H9 (cell line): Measurements from ENCODE around the gene SCGB1A1. TPM values are rescaled to one million over a fixed set of nuclear protein-coding genes. Genes with fewer than 3 reads are reported as not detected.
A peak's percentile ranks its signal among the peaks of the same experiment; 100 is the strongest.

Source experiments
- DNase-seq: peaks from one replicate; pipeline ENCODE4 v3.0.0-alpha.2; 2017
- H2AFZ ChIP-seq: one replicate; pipeline ENCODE4 v1.6.1; 2013; ENCODE audit warnings: mild to moderate bottlenecking, low read length, control low read depth, moderate library complexity
- H2AK5ac ChIP-seq: 2 replicates; pipeline ENCODE4 v1.6.1; 2013; ENCODE audit warnings: low read length, control low read depth, mixed read lengths; ENCODE audit not compliant: insufficient read length
- H2BK120ac ChIP-seq: one replicate; pipeline ENCODE4 v1.6.1; 2013; ENCODE audit warnings: low read depth, mild to moderate bottlenecking, low read length, control low read depth, inconsistent platforms; ENCODE audit not compliant: poor library complexity, severe bottlenecking
- H2BK12ac ChIP-seq: 2 replicates; pipeline ENCODE4 v1.6.1; 2013; ENCODE audit warnings: low read length, control low read depth, mixed read lengths, low read depth; ENCODE audit not compliant: insufficient read length
- H2BK15ac ChIP-seq: 2 replicates; pipeline ENCODE4 v1.6.1; 2013; ENCODE audit warnings: low read depth, low read length, control low read depth
- H2BK20ac ChIP-seq: one replicate; pipeline ENCODE4 v1.6.1; 2013; ENCODE audit warnings: low read depth, mild to moderate bottlenecking, low read length, control low read depth, inconsistent platforms; ENCODE audit not compliant: poor library complexity, severe bottlenecking
- H2BK5ac ChIP-seq: 2 replicates; pipeline ENCODE4 v1.6.1; 2013; ENCODE audit warnings: low read length, control low read depth, mixed read lengths; ENCODE audit not compliant: insufficient read length
- H3K14ac ChIP-seq: 2 replicates; pipeline ENCODE4 v1.6.1; 2013; ENCODE audit warnings: low read length, control low read depth; ENCODE audit not compliant: insufficient read depth
- H3K18ac ChIP-seq: 2 replicates; pipeline ENCODE4 v1.6.1; 2013; ENCODE audit warnings: low read depth, mild to moderate bottlenecking, mixed read lengths, low read length, control low read depth; ENCODE audit not compliant: insufficient read length
- H3K23ac ChIP-seq: 2 replicates; pipeline ENCODE4 v1.6.1; 2013; ENCODE audit warnings: low read length, control low read depth, mixed read lengths, low read depth; ENCODE audit not compliant: insufficient read length
- H3K23me2 ChIP-seq: 2 replicates; pipeline ENCODE4 v1.6.1; 2013; ENCODE audit warnings: low read depth, mild to moderate bottlenecking, mixed read lengths, low read length, control low read depth; ENCODE audit not compliant: insufficient read length, poor library complexity, severe bottlenecking
- H3K27ac ChIP-seq: 2 replicates; pipeline ENCODE4 v1.5.1; 2013; ENCODE audit warnings: low read length, control low read depth, mixed read lengths, low read depth; ENCODE audit not compliant: insufficient read length
- H3K27me3 ChIP-seq: 2 replicates; pipeline ENCODE4 v1.6.1; 2013; ENCODE audit warnings: low read length, control low read depth, inconsistent platforms; ENCODE audit not compliant: insufficient read depth
- H3K4ac ChIP-seq: 2 replicates; pipeline ENCODE4 v1.6.1; 2013; ENCODE audit warnings: low read depth, mild to moderate bottlenecking, control low read depth, inconsistent platforms, low read length, moderate library complexity
- H3K4me1 ChIP-seq: 2 replicates; pipeline ENCODE4 v1.6.1; 2013; ENCODE audit warnings: low read length, control low read depth, inconsistent platforms; ENCODE audit not compliant: insufficient read depth
- H3K4me2 ChIP-seq: 2 replicates; pipeline ENCODE4 v1.6.1; 2013; ENCODE audit warnings: low read length, control low read depth, mixed read lengths; ENCODE audit not compliant: insufficient read length, insufficient read depth
- H3K56ac ChIP-seq: 2 replicates; pipeline ENCODE4 v1.6.1; 2013; ENCODE audit warnings: low read depth, mild to moderate bottlenecking, mixed read lengths, low read length, control low read depth; ENCODE audit not compliant: insufficient read length
- H3K79me1 ChIP-seq: 2 replicates; pipeline ENCODE4 v1.6.1; 2013; ENCODE audit warnings: low read depth, mild to moderate bottlenecking, moderate library complexity, low read length, control low read depth, inconsistent platforms; ENCODE audit not compliant: insufficient read depth, poor library complexity, severe bottlenecking
- H3K79me2 ChIP-seq: 2 replicates; pipeline ENCODE4 v1.6.1; 2013; ENCODE audit warnings: low read length, control low read depth, inconsistent platforms; ENCODE audit not compliant: insufficient read depth
- H3K9ac ChIP-seq: 2 replicates; pipeline ENCODE4 v1.6.1; 2013; ENCODE audit warnings: low read length, control low read depth, mixed read lengths; ENCODE audit not compliant: insufficient read length; ENCODE audit errors: extremely low read depth
- H3K9me3 ChIP-seq: one replicate; pipeline ENCODE4 v1.6.1; 2013; ENCODE audit warnings: low read depth, low read length, inconsistent platforms; ENCODE audit not compliant: control insufficient read depth
- H3T11ph ChIP-seq: one replicate; pipeline ENCODE4 v1.6.1; 2013; ENCODE audit warnings: mild to moderate bottlenecking, low read length, control low read depth, inconsistent platforms
- H4K20me1 ChIP-seq: one replicate; pipeline ENCODE4 v1.6.1; 2013; ENCODE audit not compliant: control insufficient read depth, insufficient read length, insufficient read depth
- H4K5ac ChIP-seq: 2 replicates; pipeline ENCODE4 v1.6.1; 2013; ENCODE audit warnings: low read depth, mild to moderate bottlenecking, mixed read lengths, low read length, control low read depth; ENCODE audit not compliant: insufficient read length
- H4K8ac ChIP-seq: replicated peaks from 2 replicates; pipeline ENCODE4 v1.6.1; 2013; ENCODE audit warnings: low read length, control low read depth, mixed read lengths, low read depth; ENCODE audit not compliant: insufficient read length
- H4K91ac ChIP-seq: 2 replicates; pipeline ENCODE4 v1.6.1; 2013; ENCODE audit warnings: low read depth, mild to moderate bottlenecking, moderate library complexity, mixed read lengths, low read length, control low read depth; ENCODE audit not compliant: insufficient read length
- H3K27ac Mint-ChIP-seq, 3 experiments: 2 replicates in 2 of 3; 3 replicates in 1 of 3; pipeline ENCODE4 v1.8.0; 2020 to 2021; ENCODE audit warnings: mixed read lengths in 3 of 3, mild to moderate bottlenecking in 1 of 3, moderate library complexity in 1 of 3
- H3K27me3 Mint-ChIP-seq: 2 replicates; pipeline ENCODE4 v1.8.0; 2021; ENCODE audit warnings: low read depth, mild to moderate bottlenecking, moderate library complexity, mixed read lengths
- H3K36me3 Mint-ChIP-seq, 3 experiments: 2 replicates in 2 of 3; 3 replicates in 1 of 3; pipeline ENCODE4 v1.8.0; 2020 to 2021; ENCODE audit warnings: low read depth in 3 of 3, mixed read lengths in 3 of 3; ENCODE audit not compliant: insufficient read depth in 1 of 3
- H3K4me1 Mint-ChIP-seq, 2 experiments: 2 replicates each; pipeline ENCODE4 v1.8.0; 2020; ENCODE audit warnings: mixed read lengths in 2 of 2
- H3K4me3 Mint-ChIP-seq, 2 experiments: 2 replicates in 1 of 2; 3 replicates in 1 of 2; pipeline ENCODE4 v1.8.0; 2020 to 2021; ENCODE audit warnings: mild to moderate bottlenecking in 2 of 2, mixed read lengths in 2 of 2, moderate library complexity in 1 of 2
- H3K9me3 Mint-ChIP-seq, 2 experiments: 2 replicates in 1 of 2; 3 replicates in 1 of 2; pipeline ENCODE4 v1.8.0; 2020; ENCODE audit warnings: mild to moderate bottlenecking in 2 of 2, mixed read lengths in 2 of 2, moderate library complexity in 1 of 2
- WGBS: extraction: QIAGEN DNeasy Blood & Tissue Kit; methylation state at CpG from one replicate; pipeline ENCODE4 v1.1.7; 2013; ENCODE audit warnings: missing lambda C conversion rate, low lambda C conversion rate, mixed read lengths; ENCODE audit not compliant: insufficient read length; ENCODE audit errors: extremely low coverage; 5-methylcytosine and 5-hydroxymethylcytosine counted together
- total RNA-seq: library from RNA; stranded (reverse); gene quantifications from 2 replicates; pipeline ENCODE4 v1.2.1, GENCODE V29; 2021
- TF ChIP-seq, protein P1 (sequence below): fragments of 200-600 bp; sonication (generic); conservative IDR thresholded peaks from 3 replicates; pipeline ENCODE4 v1.8.0; 2021; ENCODE audit warnings: antibody characterized with exemption, mild to moderate bottlenecking

SCGB1A1 gene
- total RNA-seq, 1 experiment from 2014 or later = not detected

DNA sequence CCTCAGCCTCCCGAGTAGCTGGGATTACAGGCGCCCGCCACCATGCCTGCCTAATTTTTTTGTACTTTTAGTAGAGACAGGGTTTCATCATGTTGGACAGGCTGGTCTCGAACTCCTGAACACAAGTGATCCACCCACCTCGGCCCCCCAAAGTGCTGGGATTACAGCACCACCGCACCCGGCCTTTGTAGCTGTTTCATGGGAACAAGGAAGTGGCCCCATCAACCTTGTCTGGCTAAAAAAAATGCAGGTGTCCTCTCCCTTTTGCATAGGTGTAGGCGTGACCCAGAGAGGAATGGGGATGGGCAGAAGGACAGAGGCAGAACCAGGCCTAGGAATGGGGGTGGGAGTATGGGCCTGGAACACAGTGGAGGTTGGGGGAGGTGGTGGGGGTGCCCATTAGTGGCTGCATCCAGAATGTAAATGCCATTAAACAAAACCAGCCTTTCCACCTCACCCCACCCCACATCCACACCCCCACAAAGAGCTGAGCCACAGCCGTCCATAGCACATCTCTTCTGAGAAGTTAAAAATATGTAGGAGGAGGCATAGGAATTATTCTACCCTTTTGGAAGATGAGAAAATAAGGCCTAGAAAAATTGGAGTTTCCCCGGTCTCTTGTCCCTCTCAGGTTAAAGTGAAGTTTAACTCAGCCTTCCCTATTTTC is 22.8 kb upstream of the SCGB1A1 start:
- no peak for DNase-seq
- no peak overlapping the region for H3K27ac ChIP-seq
- no peaks in the 10 kb centered on the region for H3K9me3 ChIP-seq
- H3K79me2 ChIP-seq = no peaks in the 10 kb centered on the region
- no peak overlapping the region for H4K5ac ChIP-seq
- Mint-ChIP-seq H3K27ac (peak overlapping the region in 2 of 3 experiments; percentile 32 to 89; a peak in 1 of 7 replicates), H3K4me1 (peaks cover 9 to 38% of the 10 kb centered on the region in 2 experiments), H3K9me3 (no peaks in the 10 kb centered on the region), H3K27me3 (no peaks in the 10 kb centered on the region), H3K36me3 (no peaks in the 10 kb centered on the region), H3K4me3 (no peak overlapping the region)
- no peaks in the 10 kb centered on the region for H3K27me3 ChIP-seq
- no peak overlapping the region for H4K8ac ChIP-seq
- H2BK120ac ChIP-seq = no peak overlapping the region
- H3K18ac ChIP-seq = no peak overlapping the region
- H2BK5ac ChIP-seq = no peak overlapping the region
- H3K14ac ChIP-seq = no peak overlapping the region
- H3K4me2 ChIP-seq = no peak overlapping the region
- no CpG with 5 or more reads among the region's 10 CpGs for WGBS
- H3K23ac ChIP-seq = no peak overlapping the region
- H4K91ac ChIP-seq = no peak overlapping the region
- no peak overlapping the region for H3K4ac ChIP-seq
- H3K23me2 ChIP-seq = peaks cover 6% of the 10 kb centered on the region
- H2BK12ac ChIP-seq = no peak overlapping the region
- H3K79me1 ChIP-seq = no peaks in the 10 kb centered on the region
- H2AFZ ChIP-seq = no peak overlapping the region
- TF ChIP-seq, protein P1, sequence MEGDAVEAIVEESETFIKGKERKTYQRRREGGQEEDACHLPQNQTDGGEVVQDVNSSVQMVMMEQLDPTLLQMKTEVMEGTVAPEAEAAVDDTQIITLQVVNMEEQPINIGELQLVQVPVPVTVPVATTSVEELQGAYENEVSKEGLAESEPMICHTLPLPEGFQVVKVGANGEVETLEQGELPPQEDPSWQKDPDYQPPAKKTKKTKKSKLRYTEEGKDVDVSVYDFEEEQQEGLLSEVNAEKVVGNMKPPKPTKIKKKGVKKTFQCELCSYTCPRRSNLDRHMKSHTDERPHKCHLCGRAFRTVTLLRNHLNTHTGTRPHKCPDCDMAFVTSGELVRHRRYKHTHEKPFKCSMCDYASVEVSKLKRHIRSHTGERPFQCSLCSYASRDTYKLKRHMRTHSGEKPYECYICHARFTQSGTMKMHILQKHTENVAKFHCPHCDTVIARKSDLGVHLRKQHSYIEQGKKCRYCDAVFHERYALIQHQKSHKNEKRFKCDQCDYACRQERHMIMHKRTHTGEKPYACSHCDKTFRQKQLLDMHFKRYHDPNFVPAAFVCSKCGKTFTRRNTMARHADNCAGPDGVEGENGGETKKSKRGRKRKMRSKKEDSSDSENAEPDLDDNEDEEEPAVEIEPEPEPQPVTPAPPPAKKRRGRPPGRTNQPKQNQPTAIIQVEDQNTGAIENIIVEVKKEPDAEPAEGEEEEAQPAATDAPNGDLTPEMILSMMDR = no peak
- no peak overlapping the region for H2AK5ac ChIP-seq
- no peak overlapping the region for H3K56ac ChIP-seq
- H4K20me1 ChIP-seq = no peaks in the 10 kb centered on the region
- peaks cover 4% of the 10 kb centered on the region; the same call in 1 of the 2 replicates for H3K4me1 ChIP-seq
- no peak overlapping the region for H3T11ph ChIP-seq
- H2BK20ac ChIP-seq = no peak overlapping the region
- no peak overlapping the region for H2BK15ac ChIP-seq
- no peak overlapping the region for H3K9ac ChIP-seq
